Stimulated activated CD4-positive, alpha-beta T cell treated with anti-CD3 and anti-CD28 coated beads, Interleukin-12 subunit alpha, Interleukin-12 subunit beta, amount 100 ng/mL, for 48 hours (primary cell): ENCODE measurements around the gene CORO1C.
A peak's percentile ranks its signal among the peaks of the same experiment; 100 is the strongest.
"Not testable (repeated sequence)": the region's sequence is repeated elsewhere in the genome, so short reads cannot be mapped to it uniquely, and the experiment has no call there.

Experiments
- DNase-seq, 3 donors: peaks; one replicate each; pipeline ENCODE4 v3.0.0-alpha.2; 2020; ENCODE audit warnings: low read depth in 2 of 3, low spot score in 1 of 3

CORO1C gene

DNA sequence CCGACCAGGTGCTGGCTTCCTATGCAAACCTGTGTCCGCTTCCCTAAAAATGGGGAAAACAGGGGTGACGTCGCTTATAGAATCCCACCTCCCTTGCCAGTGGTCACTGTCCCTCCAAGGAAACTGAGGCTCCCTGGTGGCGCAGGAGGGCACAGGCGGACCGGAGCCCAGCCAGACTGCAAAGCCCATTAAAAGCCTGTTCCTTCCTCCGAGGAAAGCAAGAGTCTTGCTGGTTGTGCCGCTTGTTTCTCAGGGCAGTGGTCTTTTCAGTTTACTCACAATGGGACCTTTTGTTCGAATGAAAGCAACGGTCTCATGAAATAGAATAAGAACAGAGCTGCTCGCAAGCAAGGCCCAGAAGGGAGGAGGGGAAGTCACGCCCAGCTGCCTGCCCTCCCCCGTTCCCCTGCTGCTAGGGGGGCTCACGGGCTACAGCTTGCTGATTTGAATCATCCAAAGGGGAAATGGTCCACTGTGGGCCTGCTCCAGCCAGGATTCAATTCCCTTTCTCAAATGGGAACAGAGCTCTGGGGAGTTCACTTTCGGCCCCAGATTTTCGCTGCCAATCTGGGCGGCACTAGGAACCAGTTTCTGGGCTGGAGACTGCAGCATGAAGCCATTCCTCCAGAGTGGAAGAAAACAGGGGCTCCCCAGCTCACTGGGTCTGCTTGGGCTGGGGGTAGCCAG, 93.0 kb downstream of the CORO1C start:
- DNase-seq, result no peak

GRCh38 chr12:108637222-108637971, 93.9 kb downstream of the CORO1C start:
- no peak for DNase-seq

- DNase-seq, result no peak
Measured at GRCh38 chr12:108635997-108636808, 95.1 kb downstream of the CORO1C start.

DNA sequence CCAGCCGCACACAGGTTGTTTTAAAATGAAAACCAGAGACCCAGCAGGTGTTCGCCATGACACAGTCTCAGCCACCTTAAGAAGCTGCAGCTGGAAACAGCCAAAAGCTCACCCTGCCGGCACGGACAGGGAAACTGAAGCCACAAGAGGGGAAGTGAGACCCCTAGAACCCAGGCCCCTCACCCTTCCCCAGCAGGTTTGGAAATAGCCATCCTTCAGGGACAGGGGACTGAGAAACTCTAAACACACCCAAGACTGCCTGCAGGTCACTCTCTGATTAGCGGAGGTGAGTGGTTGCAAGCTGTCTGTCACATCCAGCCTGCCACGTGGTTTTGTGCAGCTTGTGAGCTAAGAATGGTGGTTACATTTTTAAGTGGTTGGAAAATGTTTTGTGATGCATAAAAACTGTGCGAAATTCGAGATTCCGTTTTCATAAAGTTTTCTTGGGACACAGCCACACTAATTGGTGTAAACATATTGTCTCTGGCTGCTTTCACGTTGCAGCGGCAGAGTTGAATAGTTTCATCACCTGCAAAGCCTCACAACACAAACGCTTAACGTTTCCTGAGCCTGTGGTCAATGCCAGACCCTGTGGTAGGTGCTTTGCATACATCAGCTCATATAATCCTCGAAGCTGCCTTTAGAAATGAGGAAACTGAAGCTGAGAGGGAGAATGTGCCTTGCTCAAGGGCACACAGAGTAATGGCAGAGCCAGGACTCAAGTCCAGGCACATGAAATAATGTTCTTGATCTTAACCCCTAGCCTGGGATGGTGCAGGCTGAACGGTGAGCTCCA, 95.9 kb downstream of the CORO1C start:
- DNase-seq, result no peak

- peak in 1 of 3 donors; percentile 52 for DNase-seq
Measured at GRCh38 chr12:108634341-108634751, 97.0 kb downstream of the CORO1C start.

DNA sequence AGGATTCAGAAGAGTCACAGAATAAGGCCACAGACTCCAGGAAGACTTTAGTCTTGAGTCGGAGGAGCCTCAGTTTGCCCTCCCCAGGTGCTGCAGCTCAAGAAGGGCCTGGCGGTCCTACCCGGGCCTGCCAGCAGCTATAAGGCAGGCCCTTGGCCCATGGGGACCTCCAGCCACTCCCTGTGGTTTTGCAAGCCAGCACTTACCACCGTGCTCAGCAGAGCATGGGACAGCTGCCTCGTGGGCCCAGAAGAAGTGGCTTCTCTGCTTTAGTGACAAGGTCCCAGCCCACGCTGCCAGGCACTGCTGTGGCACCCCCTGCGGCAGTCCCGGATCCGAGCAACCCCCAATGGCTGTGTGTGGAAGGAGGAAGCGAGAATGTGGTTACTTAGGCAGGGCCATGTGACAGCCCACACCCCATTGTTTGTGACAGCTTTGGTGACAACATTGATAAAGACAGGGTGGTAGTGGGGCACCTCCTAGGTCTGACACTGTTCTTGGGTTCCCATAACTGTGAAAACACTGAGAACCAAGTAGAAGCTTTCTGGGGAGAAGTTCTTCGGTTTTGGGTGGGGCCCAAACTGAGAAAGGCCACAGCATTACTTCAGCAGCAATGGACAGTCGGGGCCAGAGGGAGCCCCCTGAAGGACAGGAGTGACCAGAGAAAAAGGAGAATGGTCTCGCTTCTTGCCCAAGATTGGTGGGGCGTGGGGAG, 97.6 kb downstream of the CORO1C start, which contains the start of gene SELPLG:
Gene SELPLG (minus strand): TSS at position 361 of the 715 bp plus-strand sequence. CDS start 9,587 bp downstream, outside the sequence.
- peak; percentile 71 to 78 (median 71) for DNase-seq

GRCh38 chr12:108633081-108633533, 98.2 kb downstream of the CORO1C start:
- no peak for DNase-seq

DNA sequence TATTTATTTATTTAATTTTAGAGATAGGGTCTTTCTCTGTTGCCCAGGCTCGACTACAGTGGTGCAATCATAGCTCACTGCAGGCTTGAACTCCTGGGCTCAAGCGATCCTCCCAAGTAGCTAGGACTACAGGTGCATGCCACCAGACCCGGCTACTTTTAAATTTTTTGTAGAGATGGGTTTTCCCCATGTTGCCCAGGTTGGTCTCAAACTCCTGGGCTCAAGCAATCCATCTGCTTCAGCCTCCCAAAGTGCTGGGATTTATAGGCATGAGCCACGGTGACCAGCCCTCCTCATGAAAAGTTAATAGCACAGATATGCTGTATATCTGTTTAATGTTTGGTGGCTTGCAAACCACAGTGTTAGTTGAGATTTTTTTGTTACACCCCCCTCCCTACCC, 100.1 kb downstream of the CORO1C start:
- not testable (repeated sequence) for DNase-seq

GRCh38 chr12:108630481-108631207, 100.7 kb downstream of the CORO1C start:
- DNase-seq, result no peak

- DNase-seq, result peak; percentile 44 to 65 (median 53)
Measured at GRCh38 chr12:108629824-108630476, 101.4 kb downstream of the CORO1C start.

GRCh38 chr12:108629151-108629550, 102.2 kb downstream of the CORO1C start:
- DNase-seq, result no peak

GRCh38 chr12:108627134-108627920, 104.0 kb downstream of the CORO1C start:
- DNase-seq, result no peak

DNA sequence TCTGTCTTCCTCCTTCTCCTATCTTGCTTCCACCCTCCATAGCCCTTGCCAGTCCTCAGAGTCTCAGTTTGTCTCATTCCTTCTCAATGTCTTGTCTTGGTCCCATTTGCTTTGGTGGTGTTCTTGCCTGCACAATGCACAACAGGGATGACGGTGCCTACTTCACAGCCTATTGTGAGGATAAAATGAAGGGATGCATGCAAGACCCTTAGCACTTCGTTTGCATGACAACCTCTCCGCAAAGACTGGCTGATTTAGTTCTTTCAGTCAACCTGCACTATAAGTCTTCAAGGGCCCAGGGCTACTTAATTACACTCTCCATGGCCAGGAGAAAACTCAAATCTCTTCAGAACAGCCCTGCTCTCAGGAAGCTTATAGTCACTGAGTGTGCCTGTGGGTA, 106.1 kb downstream of the CORO1C start:
- no peak for DNase-seq

DNA sequence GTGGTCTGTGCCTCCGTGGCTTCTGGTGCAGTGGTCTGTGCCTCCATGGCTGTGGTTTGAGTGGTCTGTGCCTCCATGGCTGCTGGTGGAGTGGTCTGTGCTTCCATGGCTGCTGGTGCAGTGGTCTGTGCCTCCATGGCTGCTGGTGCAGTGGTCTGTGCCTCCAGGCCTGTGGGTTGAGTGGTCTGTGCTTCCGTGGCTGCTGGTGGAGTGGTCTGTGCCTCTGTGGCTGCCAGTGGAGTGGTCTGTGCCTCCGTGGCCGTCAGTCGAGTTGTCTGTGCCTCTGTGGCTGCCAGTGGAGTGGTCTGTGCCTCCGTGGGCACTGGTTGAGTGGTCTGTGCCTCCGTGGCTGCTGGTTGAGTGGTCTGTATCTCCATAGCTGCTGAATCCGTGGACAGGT, 107.7 kb downstream of the CORO1C start:
- no peak for DNase-seq

DNA sequence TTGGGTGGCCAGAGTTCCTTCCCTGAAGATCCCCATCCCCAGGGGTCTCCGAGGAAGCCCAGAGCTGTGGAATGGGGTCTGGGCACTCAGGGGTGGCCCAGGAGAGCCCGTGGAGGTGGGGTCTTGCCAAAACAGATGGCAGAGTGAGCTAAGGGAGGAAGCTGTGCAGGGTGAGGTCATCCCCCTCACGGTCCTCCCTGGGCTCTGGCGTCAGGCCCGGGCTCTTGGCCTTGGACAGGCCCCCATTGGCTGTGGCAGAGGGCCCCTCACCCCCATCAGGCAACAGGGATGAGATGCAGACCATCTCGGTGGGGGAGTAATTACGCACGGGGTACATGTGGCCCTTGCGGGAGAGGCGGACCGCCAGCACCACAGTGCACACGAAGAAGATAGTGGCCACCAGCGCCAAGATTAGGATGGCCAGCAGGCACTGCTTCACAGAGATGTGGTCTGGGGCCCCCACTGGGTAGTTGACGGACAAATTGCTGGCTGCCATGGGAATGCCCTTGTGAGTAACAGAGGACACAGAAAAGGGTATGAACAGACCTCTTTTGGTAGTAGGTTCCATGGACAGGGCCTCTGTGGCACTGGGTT, 108.3 kb downstream of the CORO1C start:
- no peak for DNase-seq

GRCh38 chr12:108622421-108622820, 108.9 kb downstream of the CORO1C start:
- no peak for DNase-seq

DNA sequence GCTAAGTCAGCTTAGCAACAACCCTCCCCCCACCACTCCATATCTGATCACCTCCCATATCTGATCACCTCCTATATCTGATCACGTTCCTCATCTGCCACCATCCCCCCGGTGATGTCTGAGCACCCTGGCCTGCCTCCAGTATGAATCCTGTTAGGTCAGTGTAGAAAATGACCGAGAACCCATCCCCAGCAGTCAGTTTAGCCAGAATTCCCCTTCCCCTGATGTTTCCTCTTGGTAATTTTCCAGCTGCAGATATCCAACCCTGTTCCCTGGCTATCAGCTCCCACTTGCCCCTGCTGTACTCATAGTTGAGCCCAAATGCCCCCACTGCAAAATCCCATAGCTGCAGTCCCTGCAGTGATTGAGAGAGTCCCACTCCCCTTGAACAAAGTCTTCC, 110.2 kb downstream of the CORO1C start:
- DNase-seq, result no peak
